ENCODE data around the gene KCNA5.

DNA sequence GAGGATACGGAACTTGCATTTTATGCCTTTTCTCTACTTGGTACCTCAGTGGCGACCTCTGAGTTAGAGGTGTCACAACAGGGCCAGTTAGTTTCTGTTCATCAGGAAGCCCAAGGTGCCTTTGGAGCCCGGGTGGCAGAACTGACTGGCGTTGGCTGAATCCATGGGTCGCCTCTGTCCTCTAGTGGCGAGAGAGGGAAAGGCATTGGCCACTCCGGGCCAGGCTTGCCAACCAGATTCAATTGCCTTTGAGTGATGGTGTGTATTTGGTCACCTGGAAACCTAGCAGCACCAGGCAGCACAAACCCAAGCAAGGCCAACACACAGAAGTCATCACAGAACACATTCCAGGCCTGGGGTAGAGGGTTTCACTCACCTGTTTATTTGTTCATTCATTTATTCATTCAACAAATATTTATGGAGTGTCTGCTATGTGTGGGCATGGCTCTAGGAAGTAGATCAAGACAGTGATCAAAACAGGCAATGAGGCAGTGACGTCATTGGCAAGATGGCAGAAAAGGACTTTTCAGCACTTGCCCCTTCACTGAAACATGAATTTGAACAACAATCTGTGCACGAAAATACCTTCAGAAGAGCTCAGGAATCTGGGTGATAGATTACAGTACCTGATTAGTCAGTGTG is 40.5 kb upstream of the KCNA5 start:
- TF ChIP-seq, protein P1, sequence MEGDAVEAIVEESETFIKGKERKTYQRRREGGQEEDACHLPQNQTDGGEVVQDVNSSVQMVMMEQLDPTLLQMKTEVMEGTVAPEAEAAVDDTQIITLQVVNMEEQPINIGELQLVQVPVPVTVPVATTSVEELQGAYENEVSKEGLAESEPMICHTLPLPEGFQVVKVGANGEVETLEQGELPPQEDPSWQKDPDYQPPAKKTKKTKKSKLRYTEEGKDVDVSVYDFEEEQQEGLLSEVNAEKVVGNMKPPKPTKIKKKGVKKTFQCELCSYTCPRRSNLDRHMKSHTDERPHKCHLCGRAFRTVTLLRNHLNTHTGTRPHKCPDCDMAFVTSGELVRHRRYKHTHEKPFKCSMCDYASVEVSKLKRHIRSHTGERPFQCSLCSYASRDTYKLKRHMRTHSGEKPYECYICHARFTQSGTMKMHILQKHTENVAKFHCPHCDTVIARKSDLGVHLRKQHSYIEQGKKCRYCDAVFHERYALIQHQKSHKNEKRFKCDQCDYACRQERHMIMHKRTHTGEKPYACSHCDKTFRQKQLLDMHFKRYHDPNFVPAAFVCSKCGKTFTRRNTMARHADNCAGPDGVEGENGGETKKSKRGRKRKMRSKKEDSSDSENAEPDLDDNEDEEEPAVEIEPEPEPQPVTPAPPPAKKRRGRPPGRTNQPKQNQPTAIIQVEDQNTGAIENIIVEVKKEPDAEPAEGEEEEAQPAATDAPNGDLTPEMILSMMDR (conservative IDR thresholded peaks at IDR 0.05; ENCODE audit: low read depth, low read length), result peak; percentile 95
- TF ChIP-seq POLR2A (IDR thresholded peaks at IDR 0.05; ENCODE audit: low read depth, low read length) (no peak), CEBPB (IDR thresholded peaks at IDR 0.05; ENCODE audit: low read depth, low read length) (no peak), RAD21 (IDR thresholded peaks at IDR 0.05; ENCODE audit: low read length) (peak; percentile 95), MAFK (IDR thresholded peaks at IDR 0.05; ENCODE audit: low read depth, low read length) (no peak), FOS (IDR thresholded peaks at IDR 0.05; ENCODE audit: low read depth, low read length) (no peak), RFX5 (IDR thresholded peaks at IDR 0.05; ENCODE audit: low read depth, low read length) (no peak), NFE2L2 (IDR thresholded peaks at IDR 0.05; ENCODE audit: low read depth, low read length) (no peak)
- TF ChIP-seq, protein P2, sequence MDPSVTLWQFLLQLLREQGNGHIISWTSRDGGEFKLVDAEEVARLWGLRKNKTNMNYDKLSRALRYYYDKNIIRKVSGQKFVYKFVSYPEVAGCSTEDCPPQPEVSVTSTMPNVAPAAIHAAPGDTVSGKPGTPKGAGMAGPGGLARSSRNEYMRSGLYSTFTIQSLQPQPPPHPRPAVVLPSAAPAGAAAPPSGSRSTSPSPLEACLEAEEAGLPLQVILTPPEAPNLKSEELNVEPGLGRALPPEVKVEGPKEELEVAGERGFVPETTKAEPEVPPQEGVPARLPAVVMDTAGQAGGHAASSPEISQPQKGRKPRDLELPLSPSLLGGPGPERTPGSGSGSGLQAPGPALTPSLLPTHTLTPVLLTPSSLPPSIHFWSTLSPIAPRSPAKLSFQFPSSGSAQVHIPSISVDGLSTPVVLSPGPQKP (IDR thresholded peaks at IDR 0.05; ENCODE audit: borderline replicate concordance, low read depth, low read length), result no peak
- TF ChIP-seq, protein P3, sequence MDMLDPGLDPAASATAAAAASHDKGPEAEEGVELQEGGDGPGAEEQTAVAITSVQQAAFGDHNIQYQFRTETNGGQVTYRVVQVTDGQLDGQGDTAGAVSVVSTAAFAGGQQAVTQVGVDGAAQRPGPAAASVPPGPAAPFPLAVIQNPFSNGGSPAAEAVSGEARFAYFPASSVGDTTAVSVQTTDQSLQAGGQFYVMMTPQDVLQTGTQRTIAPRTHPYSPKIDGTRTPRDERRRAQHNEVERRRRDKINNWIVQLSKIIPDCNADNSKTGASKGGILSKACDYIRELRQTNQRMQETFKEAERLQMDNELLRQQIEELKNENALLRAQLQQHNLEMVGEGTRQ (IDR thresholded peaks at IDR 0.05; ENCODE audit: low read depth, low read length), result no peak
